ENCODE results near the gene SNRPA.
"Not testable (repeated sequence)": the region's sequence is repeated elsewhere in the genome, so short reads cannot be mapped to it uniquely, and the experiment has no call there.

SNRPA gene

DNA sequence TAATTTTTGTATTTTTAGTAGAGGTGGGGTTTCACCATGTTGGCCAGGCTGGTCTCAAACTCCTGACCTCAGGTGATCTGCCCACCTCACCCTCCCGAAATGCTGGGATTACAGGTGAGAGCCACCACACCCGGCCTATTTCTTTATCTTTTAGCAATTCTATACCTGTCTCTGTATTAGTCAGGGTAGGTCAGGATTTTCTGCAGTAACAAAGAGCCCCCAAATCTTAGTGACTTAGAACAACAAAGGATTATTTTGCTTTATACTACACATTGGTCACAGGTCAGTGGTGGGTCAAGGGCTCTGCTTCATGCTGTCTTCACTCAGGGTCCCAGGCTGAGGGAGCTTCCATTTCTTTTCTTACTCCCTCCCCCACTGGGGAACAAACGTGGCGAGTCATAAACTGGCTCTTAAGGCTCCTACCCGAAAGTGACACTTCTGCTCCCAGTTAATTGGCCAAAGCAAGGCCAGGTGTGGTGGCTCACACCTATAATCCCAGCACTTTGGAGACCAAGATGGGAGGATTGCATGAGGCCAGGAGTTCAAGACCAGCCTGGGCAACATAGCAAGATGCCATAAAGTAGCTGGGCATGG is 27.2 kb upstream of the SNRPA start:
- H3K27me3 ChIP-seq (ENCODE audit: control insufficient read depth, insufficient read depth, low read length), result no peaks in the 10 kb centered on the region
- no peak overlapping the region for H3K9ac ChIP-seq (ENCODE audit: low read length)
- H3K27ac ChIP-seq (ENCODE audit: low read length), result no peak overlapping the region
- H3K4me1 ChIP-seq (ENCODE audit: control insufficient read depth, low read depth, low read length), result peaks cover 2% of the 10 kb centered on the region
- H3K4me3 ChIP-seq (ENCODE audit: low read length), result no peak overlapping the region
- no peaks in the 10 kb centered on the region for H3K9me3 ChIP-seq (ENCODE audit: control insufficient read depth, low read depth, low read length)
- peaks cover 10% of the 10 kb centered on the region for H3K36me3 ChIP-seq (ENCODE audit: control insufficient read depth, low read depth, low read length)

DNA sequence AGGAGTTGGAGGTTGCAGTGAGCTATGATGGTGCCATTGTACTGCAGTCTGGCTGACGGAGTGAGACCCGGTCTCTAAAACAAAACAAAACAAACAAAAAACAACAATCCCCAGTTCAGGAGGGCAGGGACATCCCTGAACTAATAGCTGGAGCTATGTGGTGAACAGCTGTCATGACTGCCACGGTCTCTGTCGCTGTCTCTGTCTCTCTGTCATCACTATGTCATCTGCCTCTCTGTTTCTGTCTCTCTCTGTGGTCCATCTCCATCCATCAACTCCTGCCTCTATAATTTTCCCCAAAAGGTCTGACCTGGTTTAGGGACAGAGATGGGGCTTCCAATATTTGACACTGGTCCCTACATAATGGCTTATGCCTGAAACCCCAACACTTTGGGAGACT is 26.7 kb upstream of the SNRPA start:
- Histone ChIP-seq H3K9me3 (ENCODE audit: control insufficient read depth, low read depth, low read length) (no peaks in the 10 kb centered on the region), H3K27me3 (ENCODE audit: control insufficient read depth, insufficient read depth, low read length) (no peaks in the 10 kb centered on the region), H3K9ac (ENCODE audit: low read length) (no peak overlapping the region), H3K4me1 (ENCODE audit: control insufficient read depth, low read depth, low read length) (no peaks in the 10 kb centered on the region), H3K27ac (ENCODE audit: low read length) (no peak overlapping the region), H3K36me3 (ENCODE audit: control insufficient read depth, low read depth, low read length) (peaks cover 10% of the 10 kb centered on the region), H3K4me3 (ENCODE audit: low read length) (no peak overlapping the region)

DNA sequence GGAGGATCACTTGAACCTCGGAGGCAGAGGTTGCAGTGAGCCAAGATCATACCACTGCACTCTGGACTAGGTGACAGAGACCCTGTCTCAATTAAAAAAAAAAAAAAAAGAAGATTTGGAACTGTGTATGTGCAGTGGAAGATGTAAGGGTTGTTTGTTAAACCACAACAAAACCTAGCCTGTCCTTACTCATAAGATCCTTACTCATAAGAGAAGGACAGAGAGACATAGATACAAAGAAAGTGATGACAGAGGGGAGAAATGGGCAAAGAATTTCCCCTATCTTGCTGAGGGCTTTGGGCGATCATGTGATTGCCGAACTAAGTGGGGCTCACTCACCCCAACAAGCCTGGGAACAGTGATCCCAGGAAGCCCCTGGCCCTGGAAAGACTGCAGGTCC is 26.1 kb upstream of the SNRPA start:
- no peaks in the 10 kb centered on the region for H3K9me3 ChIP-seq (ENCODE audit: control insufficient read depth, low read depth, low read length)
- H3K9ac ChIP-seq (ENCODE audit: low read length), result no peak overlapping the region
- no peaks in the 10 kb centered on the region for H3K4me1 ChIP-seq (ENCODE audit: control insufficient read depth, low read depth, low read length)
- no peaks in the 10 kb centered on the region for H3K27me3 ChIP-seq (ENCODE audit: control insufficient read depth, insufficient read depth, low read length)
- H3K27ac ChIP-seq (ENCODE audit: low read length), result no peak overlapping the region
- H3K36me3 ChIP-seq (ENCODE audit: control insufficient read depth, low read depth, low read length), result peaks cover 13% of the 10 kb centered on the region
- no peak overlapping the region for H3K4me3 ChIP-seq (ENCODE audit: low read length)

DNA sequence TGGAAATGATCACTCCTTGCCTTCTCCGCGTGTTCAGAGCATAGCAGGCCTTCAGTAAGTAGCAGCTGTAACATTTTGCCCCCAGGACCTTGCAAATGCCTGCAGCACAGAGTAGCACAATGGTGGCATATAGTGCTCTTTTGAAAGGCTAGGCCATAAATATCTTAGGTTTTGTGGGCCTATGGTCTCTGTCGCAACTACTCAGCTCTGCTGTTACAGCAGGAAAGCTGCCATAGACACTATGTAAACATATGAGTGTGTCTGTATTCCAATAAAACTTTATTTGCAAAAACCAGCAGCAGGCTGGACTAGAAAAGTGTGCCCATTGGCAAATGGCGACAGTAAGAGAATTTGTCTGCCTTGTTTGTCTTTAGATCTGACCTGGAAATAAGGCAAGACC is 24.7 kb upstream of the SNRPA start:
- H3K9me3 ChIP-seq (ENCODE audit: control insufficient read depth, low read depth, low read length), result no peaks in the 10 kb centered on the region
- H3K9ac ChIP-seq (ENCODE audit: low read length), result no peak overlapping the region
- no peaks in the 10 kb centered on the region for H3K27me3 ChIP-seq (ENCODE audit: control insufficient read depth, insufficient read depth, low read length)
- H3K27ac ChIP-seq (ENCODE audit: low read length), result no peak overlapping the region
- no peak overlapping the region for H3K4me3 ChIP-seq (ENCODE audit: low read length)
- peaks cover 25% of the 10 kb centered on the region for H3K36me3 ChIP-seq (ENCODE audit: control insufficient read depth, low read depth, low read length)
- H3K4me1 ChIP-seq (ENCODE audit: control insufficient read depth, low read depth, low read length), result no peaks in the 10 kb centered on the region

DNA sequence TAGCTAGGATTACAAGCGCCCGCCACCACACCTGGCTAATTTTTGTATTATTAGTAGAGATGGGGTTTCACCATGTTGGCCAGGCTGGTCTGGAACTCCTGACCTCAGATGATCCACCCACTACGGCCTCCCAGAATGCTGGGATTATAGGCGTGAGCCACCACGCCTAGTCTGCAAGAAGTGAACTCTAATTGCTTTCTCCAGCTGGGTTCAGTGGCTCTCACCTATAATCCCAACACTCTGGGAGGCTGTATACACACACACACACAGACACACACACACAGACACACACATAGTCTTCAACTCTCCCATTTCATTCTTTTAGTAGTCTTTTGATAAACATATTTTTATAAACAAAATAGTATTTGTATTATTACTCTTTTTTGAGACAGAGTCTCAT is 20.9 kb upstream of the SNRPA start:
- H3K9me3 ChIP-seq (ENCODE audit: control insufficient read depth, low read depth, low read length); H3K9ac ChIP-seq (ENCODE audit: low read length); H3K4me3 ChIP-seq (ENCODE audit: low read length); H3K27ac ChIP-seq (ENCODE audit: low read length); H3K27me3 ChIP-seq (ENCODE audit: control insufficient read depth, insufficient read depth, low read length); H3K4me1 ChIP-seq (ENCODE audit: control insufficient read depth, low read depth, low read length): not testable (repeated sequence)
- H3K36me3 ChIP-seq (ENCODE audit: control insufficient read depth, low read depth, low read length), result peaks cover 39% of the 10 kb centered on the region

DNA sequence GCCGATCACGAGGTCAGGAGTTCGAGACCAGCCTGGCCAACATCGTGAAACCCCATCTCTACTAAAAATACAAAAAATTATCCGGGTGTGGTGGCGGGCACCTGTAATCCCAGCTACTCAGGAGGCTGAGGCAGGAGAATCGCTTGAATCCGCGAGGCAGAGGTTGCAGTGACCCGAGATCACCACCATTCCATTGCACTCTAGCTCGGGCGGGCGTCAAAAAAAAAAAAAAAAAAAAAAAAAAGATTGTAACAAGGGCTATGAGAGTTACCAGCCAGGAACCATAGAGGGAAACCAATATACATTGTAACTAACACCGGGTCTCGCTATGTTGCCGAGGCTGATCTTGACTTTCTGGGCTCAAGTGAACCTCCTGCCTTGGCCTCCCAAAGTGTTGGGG is 18.7 kb upstream of the SNRPA start:
- H3K27ac ChIP-seq (ENCODE audit: low read length); H3K9me3 ChIP-seq (ENCODE audit: control insufficient read depth, low read depth, low read length); H3K27me3 ChIP-seq (ENCODE audit: control insufficient read depth, insufficient read depth, low read length); H3K9ac ChIP-seq (ENCODE audit: low read length); H3K4me3 ChIP-seq (ENCODE audit: low read length); H3K4me1 ChIP-seq (ENCODE audit: control insufficient read depth, low read depth, low read length): not testable (repeated sequence)
- H3K36me3 ChIP-seq (ENCODE audit: control insufficient read depth, low read depth, low read length), result peaks cover 52% of the 10 kb centered on the region

DNA sequence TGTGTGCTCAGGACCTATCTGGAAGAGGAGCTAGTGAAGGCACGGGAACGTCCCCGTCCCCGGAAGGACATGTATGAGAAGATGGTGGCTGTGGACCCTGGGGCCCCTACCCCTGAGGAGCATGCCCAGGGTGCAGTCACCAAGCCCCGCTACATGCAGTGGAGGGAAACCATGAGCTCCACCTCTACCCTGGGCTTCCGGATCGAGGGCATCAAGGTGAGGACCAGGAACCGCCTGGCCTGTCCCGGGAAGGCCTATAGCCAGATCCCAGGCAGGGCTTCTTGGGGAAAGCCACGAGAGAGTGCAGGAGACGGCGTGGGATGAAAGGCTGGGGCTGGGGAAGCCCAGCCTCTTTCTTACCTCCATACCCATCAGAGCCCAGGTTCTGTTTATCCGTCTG is 17.9 kb upstream of the SNRPA start:
- H3K9me3 ChIP-seq (ENCODE audit: control insufficient read depth, low read depth, low read length), result no peaks in the 10 kb centered on the region
- no peaks in the 10 kb centered on the region for H3K27me3 ChIP-seq (ENCODE audit: control insufficient read depth, insufficient read depth, low read length)
- H3K36me3 ChIP-seq (ENCODE audit: control insufficient read depth, low read depth, low read length), result peaks cover 56% of the 10 kb centered on the region
- no peak overlapping the region for H3K4me3 ChIP-seq (ENCODE audit: low read length)
- H3K9ac ChIP-seq (ENCODE audit: low read length), result no peak overlapping the region
- no peaks in the 10 kb centered on the region for H3K4me1 ChIP-seq (ENCODE audit: control insufficient read depth, low read depth, low read length)
- H3K27ac ChIP-seq (ENCODE audit: low read length), result no peak overlapping the region

DNA sequence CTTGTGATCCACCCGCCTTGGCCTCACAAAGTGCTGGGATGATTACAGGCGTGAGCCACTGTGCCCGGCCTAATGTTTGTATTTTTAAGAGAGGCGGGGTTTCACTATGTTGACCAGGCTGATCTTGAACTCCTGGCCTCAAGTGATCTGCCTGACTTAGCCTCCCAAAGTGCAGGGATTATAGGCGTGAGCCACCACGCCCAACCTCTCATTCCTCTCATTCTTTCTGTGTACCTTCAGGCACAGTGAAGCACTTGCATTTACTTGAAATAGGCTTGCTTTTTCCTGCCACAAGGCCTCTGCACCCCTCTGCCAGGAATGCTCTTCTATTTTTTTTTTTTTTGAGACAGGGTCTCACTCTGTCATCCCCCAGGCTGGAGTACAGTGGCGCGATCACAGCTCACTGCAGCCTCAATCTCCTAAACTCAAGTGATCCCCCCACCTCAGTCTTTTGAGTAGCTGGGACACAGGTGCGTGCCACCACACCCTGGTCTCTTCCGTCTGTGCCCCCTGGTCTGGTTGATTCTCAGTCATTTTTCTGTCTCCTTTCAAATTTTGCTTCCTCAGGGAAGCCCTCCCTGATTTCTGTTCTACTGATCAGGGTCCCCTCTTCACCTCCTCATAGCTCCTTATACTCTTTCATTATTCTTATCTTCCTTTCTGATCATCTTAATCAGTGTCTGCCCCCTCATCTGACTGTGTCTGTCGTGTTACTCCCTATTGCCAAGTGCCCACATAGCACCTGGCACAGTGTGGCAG is 15.8 kb upstream of the SNRPA start:
- H3K9me3 ChIP-seq (ENCODE audit: control insufficient read depth, low read depth, low read length), result no peaks in the 10 kb centered on the region
- H3K9ac ChIP-seq (ENCODE audit: low read length), result no peak overlapping the region
- H3K27me3 ChIP-seq (ENCODE audit: control insufficient read depth, insufficient read depth, low read length), result no peaks in the 10 kb centered on the region
- no peak overlapping the region for H3K27ac ChIP-seq (ENCODE audit: low read length)
- H3K4me1 ChIP-seq (ENCODE audit: control insufficient read depth, low read depth, low read length), result no peaks in the 10 kb centered on the region
- H3K36me3 ChIP-seq (ENCODE audit: control insufficient read depth, low read depth, low read length), result peaks cover 55% of the 10 kb centered on the region
- no peak overlapping the region for H3K4me3 ChIP-seq (ENCODE audit: low read length)

DNA sequence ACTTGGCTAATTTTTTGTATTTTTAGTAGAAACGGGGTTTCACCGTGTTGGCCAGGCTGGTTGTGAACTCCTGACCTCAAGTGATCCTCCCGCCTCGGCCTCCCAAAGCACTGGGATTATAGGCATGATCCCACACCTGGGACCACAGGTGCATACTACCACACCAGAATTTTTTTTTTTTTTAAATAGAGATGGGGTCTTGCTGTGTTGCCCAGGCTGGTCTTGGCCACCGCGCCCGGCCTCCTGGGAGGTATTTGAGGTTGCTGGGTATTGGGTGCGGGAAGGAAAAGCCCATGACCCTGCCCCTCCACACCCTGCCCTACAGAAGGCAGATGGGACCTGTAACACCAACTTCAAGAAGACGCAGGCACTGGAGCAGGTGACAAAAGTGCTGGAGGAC is 14.3 kb upstream of the SNRPA start:
- H3K9ac ChIP-seq (ENCODE audit: low read length), result no peak overlapping the region
- no peak overlapping the region for H3K27ac ChIP-seq (ENCODE audit: low read length)
- H3K27me3 ChIP-seq (ENCODE audit: control insufficient read depth, insufficient read depth, low read length), result no peaks in the 10 kb centered on the region
- H3K9me3 ChIP-seq (ENCODE audit: control insufficient read depth, low read depth, low read length), result no peaks in the 10 kb centered on the region
- H3K36me3 ChIP-seq (ENCODE audit: control insufficient read depth, low read depth, low read length), result peaks cover 41% of the 10 kb centered on the region
- no peak overlapping the region for H3K4me3 ChIP-seq (ENCODE audit: low read length)
- H3K4me1 ChIP-seq (ENCODE audit: control insufficient read depth, low read depth, low read length), result no peaks in the 10 kb centered on the region

DNA sequence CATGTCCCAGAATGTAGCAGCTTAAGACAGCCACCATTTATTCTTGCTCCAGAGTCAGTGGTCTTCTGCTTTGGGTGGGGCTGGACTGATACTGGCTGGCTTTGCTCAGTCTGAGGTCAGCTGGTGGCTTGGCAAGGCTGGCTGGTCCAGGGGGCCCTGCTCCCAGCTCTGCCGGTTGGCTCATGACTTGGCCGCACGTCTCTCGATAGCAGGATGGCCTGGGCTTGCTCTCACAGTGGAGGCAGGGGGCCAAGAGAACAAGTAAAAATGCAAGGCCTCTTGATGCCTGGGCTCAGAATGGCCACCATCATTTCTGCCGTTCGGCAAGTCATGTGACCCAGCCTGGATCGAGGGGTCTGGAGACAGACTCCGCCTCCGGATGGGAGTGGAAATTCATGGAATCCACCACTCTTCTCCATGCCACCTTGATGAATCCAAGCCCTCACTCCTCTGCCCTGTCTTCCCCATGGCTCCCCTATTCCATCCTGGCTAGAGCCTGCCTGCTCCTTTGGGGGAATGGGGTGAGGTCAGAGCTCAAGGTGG is 13.8 kb upstream of the SNRPA start:
- Histone ChIP-seq H3K27ac (ENCODE audit: low read length) (no peak overlapping the region), H3K4me3 (ENCODE audit: low read length) (no peak overlapping the region), H3K27me3 (ENCODE audit: control insufficient read depth, insufficient read depth, low read length) (no peaks in the 10 kb centered on the region), H3K4me1 (ENCODE audit: control insufficient read depth, low read depth, low read length) (no peaks in the 10 kb centered on the region), H3K9ac (ENCODE audit: low read length) (no peak overlapping the region), H3K36me3 (ENCODE audit: control insufficient read depth, low read depth, low read length) (peaks cover 40% of the 10 kb centered on the region), H3K9me3 (ENCODE audit: control insufficient read depth, low read depth, low read length) (no peaks in the 10 kb centered on the region)

DNA sequence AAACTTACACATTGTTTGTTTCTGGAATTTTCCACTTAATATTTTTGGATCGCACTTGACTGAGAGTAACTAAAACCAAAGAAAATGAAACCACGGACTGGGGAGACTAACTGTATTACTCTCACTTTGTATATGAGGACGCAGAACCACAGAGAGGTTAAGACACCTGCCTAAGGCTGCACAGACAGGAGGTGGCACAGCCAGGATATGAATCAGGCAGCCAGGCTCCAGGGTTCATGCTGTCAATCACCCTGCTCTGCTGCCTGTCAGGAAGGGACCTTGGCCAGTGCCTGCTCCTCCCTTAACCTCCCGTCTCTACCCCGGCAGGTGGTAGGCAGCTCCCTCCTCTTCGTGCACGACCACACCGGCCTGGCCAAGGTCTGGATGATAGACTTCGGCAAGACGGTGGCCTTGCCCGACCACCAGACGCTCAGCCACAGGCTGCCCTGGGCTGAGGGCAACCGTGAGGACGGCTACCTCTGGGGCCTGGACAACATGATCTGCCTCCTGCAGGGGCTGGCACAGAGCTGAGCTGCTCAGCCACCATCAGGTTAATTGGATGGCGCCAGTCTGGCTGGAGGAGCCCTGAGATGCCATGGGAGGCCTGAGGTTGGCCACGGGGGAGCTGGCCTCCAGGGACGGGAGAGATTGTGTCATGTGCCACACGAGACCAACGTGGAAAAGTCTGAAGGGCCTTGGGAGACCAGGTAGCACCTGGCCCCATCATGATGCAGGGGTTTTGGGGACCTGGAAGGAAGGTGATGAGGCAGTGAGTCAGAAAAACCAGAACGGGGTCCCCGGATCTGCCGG is 11.8 kb upstream of the SNRPA start:
- Histone ChIP-seq H3K27ac (ENCODE audit: low read length) (no peak overlapping the region), H3K9me3 (ENCODE audit: control insufficient read depth, low read depth, low read length) (no peaks in the 10 kb centered on the region), H3K4me1 (ENCODE audit: control insufficient read depth, low read depth, low read length) (no peaks in the 10 kb centered on the region), H3K27me3 (ENCODE audit: control insufficient read depth, insufficient read depth, low read length) (no peaks in the 10 kb centered on the region), H3K4me3 (ENCODE audit: low read length) (no peak overlapping the region), H3K9ac (ENCODE audit: low read length) (no peak overlapping the region), H3K36me3 (ENCODE audit: control insufficient read depth, low read depth, low read length) (peaks cover 25% of the 10 kb centered on the region)

Measured in iPS-18a (cell line).